Neural progenitor cell (in vitro differentiated cells): Measurements from ENCODE around the gene CASP14. TPM values are rescaled to one million over a fixed set of nuclear protein-coding genes. Genes with fewer than 3 reads are reported as not detected.

Experiments used
- DNase-seq: peaks from one replicate; pipeline ENCODE4 v3.0.0-alpha.2; 2016; ENCODE audit warnings: low spot score
- H2AFZ ChIP-seq: fragments of 200-600 bp; sonication (generic); replicated peaks from 2 replicates; pipeline ENCODE4 v1.6.1; 2016; ENCODE audit warnings: antibody characterized with exemption
- H3F3A ChIP-seq: fragments of 200-600 bp; sonication (generic); 2 replicates; pipeline ENCODE4 v1.6.1; 2016; ENCODE audit warnings: antibody characterized with exemption, low read depth
- H3K27ac ChIP-seq: fragments of 200-600 bp; sonication (generic); 2 replicates; pipeline ENCODE4 v1.5.1; 2016; ENCODE audit warnings: mild to moderate bottlenecking
- H3K27me3 ChIP-seq: fragments of 200-600 bp; sonication (generic); 2 replicates; pipeline ENCODE4 v1.6.1; 2016; ENCODE audit warnings: mild to moderate bottlenecking, moderate library complexity
- H3K36me3 ChIP-seq: fragments of 200-600 bp; sonication (generic); 2 replicates; pipeline ENCODE4 v1.5.1; 2016
- H3K4me1 ChIP-seq: fragments of 200-600 bp; sonication (generic); 2 replicates; pipeline ENCODE4 v1.6.1; 2016; ENCODE audit warnings: mixed run types
- H3K4me2 ChIP-seq: fragments of 200-600 bp; sonication (generic); 2 replicates; pipeline ENCODE4 v1.6.1; 2016
- H3K4me3 ChIP-seq: fragments of 200-600 bp; sonication (generic); 2 replicates; pipeline ENCODE4 v1.5.1; 2016
- H3K79me2 ChIP-seq: fragments of 200-600 bp; sonication (generic); 2 replicates; pipeline ENCODE4 v1.6.1; 2016; ENCODE audit warnings: low read depth
- H3K9ac ChIP-seq: fragments of 200-600 bp; sonication (generic); 2 replicates; pipeline ENCODE4 v1.6.1; 2016
- H3K9me3 ChIP-seq: fragments of 200-600 bp; sonication (generic); 2 replicates; pipeline ENCODE4 v1.5.1; 2016; ENCODE audit warnings: low read depth
- H4K20me1 ChIP-seq: fragments of 200-600 bp; sonication (generic); 2 replicates; pipeline ENCODE4 v1.6.1; 2016; ENCODE audit warnings: low read depth
- H3K27ac Mint-ChIP-seq: 3 replicates; pipeline ENCODE4 v1.8.0; 2021; ENCODE audit warnings: mixed read lengths
- H3K27me3 Mint-ChIP-seq: 2 replicates; pipeline ENCODE4 v1.8.0; 2022; ENCODE audit warnings: low read depth, mild to moderate bottlenecking, inconsistent platforms, moderate library complexity, mixed read lengths; ENCODE audit not compliant: insufficient read depth
- H3K36me3 Mint-ChIP-seq: 3 replicates; pipeline ENCODE4 v1.8.0; 2021; ENCODE audit warnings: mixed read lengths
- H3K4me1 Mint-ChIP-seq: 3 replicates; pipeline ENCODE4 v1.8.0; 2021; ENCODE audit warnings: mixed read lengths
- H3K4me3 Mint-ChIP-seq: 3 replicates; pipeline ENCODE4 v1.8.0; 2021; ENCODE audit warnings: mild to moderate bottlenecking, moderate library complexity, mixed read lengths
- H3K9me3 Mint-ChIP-seq: 3 replicates; pipeline ENCODE4 v1.8.0; 2020; ENCODE audit warnings: mixed read lengths
- EZH2 ChIP-seq: fragments of 200-600 bp; sonication (generic); IDR thresholded peaks from 2 replicates; pipeline ENCODE4 v1.6.1; 2017; ENCODE audit warnings: antibody characterized with exemption, mild to moderate bottlenecking, moderate library complexity
- EZH2phosphoT487 ChIP-seq: fragments of 200-600 bp; sonication (generic); IDR thresholded peaks from 2 replicates; pipeline ENCODE4 v1.6.1; 2017; ENCODE audit warnings: antibody characterized with exemption
- total RNA-seq: library from RNA; depleted of rRNA; stranded (reverse); fragments of >200 nt; gene quantifications from 2 replicates; pipeline ENCODE4 v1.2.3, GENCODE V29; 2015; ENCODE audit warnings: low replicate concordance
- TF ChIP-seq, protein P1 (sequence below): fragments of 200-600 bp; sonication (generic); IDR thresholded peaks from 2 replicates; pipeline ENCODE4 v1.5.1; 2017; ENCODE audit warnings: antibody characterized with exemption, mild to moderate bottlenecking

CASP14 gene
- total RNA-seq, 1 donor from 2014 or later = not detected

DNA sequence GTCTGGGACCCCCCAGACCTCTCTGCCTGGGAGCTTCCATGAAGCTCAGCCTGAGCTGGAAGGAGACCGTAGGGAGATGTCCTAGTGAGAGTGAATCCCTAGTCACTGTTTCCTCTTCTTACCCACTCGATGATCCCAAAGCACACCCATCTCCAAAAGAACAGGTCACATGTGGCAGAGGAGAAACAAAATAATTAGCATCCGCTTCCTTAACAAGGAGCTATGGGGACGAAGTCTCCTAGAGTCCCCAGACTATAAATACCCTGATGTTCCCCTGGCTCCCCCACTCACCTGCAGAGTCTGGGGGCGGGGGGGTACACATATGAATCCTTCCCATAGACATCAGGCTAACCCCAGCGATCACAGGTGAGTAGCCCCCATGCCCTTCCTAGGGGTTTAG, 32.6 kb downstream of the CASP14 start, which contains the start of gene OR1I1:
Gene OR1I1, plus strand, starts transcription at position 301 of the 400 bp plus-strand sequence. CDS start 4,855 bp downstream, outside the sequence.
- TF ChIP-seq, protein P1, sequence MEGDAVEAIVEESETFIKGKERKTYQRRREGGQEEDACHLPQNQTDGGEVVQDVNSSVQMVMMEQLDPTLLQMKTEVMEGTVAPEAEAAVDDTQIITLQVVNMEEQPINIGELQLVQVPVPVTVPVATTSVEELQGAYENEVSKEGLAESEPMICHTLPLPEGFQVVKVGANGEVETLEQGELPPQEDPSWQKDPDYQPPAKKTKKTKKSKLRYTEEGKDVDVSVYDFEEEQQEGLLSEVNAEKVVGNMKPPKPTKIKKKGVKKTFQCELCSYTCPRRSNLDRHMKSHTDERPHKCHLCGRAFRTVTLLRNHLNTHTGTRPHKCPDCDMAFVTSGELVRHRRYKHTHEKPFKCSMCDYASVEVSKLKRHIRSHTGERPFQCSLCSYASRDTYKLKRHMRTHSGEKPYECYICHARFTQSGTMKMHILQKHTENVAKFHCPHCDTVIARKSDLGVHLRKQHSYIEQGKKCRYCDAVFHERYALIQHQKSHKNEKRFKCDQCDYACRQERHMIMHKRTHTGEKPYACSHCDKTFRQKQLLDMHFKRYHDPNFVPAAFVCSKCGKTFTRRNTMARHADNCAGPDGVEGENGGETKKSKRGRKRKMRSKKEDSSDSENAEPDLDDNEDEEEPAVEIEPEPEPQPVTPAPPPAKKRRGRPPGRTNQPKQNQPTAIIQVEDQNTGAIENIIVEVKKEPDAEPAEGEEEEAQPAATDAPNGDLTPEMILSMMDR = no peak
- TF ChIP-seq EZH2 = no peak
- TF ChIP-seq EZH2phosphoT487 = no peak

DNA sequence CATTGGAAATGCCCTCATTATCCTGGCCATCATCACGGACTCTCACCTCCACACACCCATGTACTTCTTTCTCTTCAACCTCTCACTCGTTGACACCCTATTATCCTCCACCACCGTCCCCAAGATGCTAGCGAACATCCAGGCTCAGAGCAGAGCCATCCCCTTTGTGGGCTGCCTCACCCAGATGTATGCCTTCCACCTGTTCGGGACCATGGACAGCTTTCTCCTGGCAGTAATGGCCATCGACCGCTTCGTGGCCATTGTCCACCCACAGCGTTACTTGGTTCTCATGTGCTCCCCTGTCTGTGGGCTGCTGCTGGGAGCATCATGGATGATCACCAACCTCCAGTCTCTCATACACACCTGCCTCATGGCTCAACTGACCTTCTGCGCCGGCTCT, 37.9 kb downstream of the CASP14 start:
- Histone ChIP-seq H3K9ac (no peak overlapping the region), H3K4me2 (no peak overlapping the region), H3K4me1 (no peaks in the 10 kb centered on the region), H3K27me3 (peaks cover 46% of the 10 kb centered on the region), H3F3A (no peaks in the 10 kb centered on the region), H3K4me3 (no peak overlapping the region), H2AFZ (no peak overlapping the region), H3K9me3 (no peaks in the 10 kb centered on the region), H4K20me1 (no peaks in the 10 kb centered on the region), H3K36me3 (no peaks in the 10 kb centered on the region), H3K27ac (no peak overlapping the region), H3K79me2 (no peaks in the 10 kb centered on the region)
- Mint-ChIP-seq H3K4me3 (no peak overlapping the region), H3K4me1 (no peaks in the 10 kb centered on the region), H3K27ac (no peak overlapping the region), H3K27me3 (peaks cover 19% of the 10 kb centered on the region), H3K36me3 (no peaks in the 10 kb centered on the region), H3K9me3 (no peaks in the 10 kb centered on the region)
- no peak for DNase-seq
- TF ChIP-seq EZH2phosphoT487 (no peak), EZH2 (no peak)
- TF ChIP-seq, protein P1 = no peak

More for the DNA sequence above, 32.6 kb downstream of the CASP14 start, which contains the start of gene OR1I1:
- Mint-ChIP-seq H3K27me3 (peaks cover 12% of the 10 kb centered on the region), H3K9me3 (no peaks in the 10 kb centered on the region), H3K4me1 (no peaks in the 10 kb centered on the region), H3K36me3 (no peaks in the 10 kb centered on the region), H3K27ac (no peak within 1 kb of the TSS), H3K4me3 (no peak within 1 kb of the TSS)
- no peak within 1 kb of the TSS for H2AFZ ChIP-seq
- no peaks in the 10 kb centered on the region for H3K9me3 ChIP-seq
- no peak within 1 kb of the TSS for H3K9ac ChIP-seq
- DNase-seq = no peak
- no peak within 1 kb of the TSS for H3K4me2 ChIP-seq
- H3K79me2 ChIP-seq = no peaks in the 10 kb centered on the region
- H3K36me3 ChIP-seq = no peaks in the 10 kb centered on the region
- no peaks in the 10 kb centered on the region for H4K20me1 ChIP-seq
- no peaks in the 10 kb centered on the region for H3K4me1 ChIP-seq
- H3K27me3 ChIP-seq = peaks cover 31% of the 10 kb centered on the region
- no peaks in the 10 kb centered on the region for H3F3A ChIP-seq
- no peak within 1 kb of the TSS for H3K4me3 ChIP-seq
- H3K27ac ChIP-seq = no peak within 1 kb of the TSS

DNA sequence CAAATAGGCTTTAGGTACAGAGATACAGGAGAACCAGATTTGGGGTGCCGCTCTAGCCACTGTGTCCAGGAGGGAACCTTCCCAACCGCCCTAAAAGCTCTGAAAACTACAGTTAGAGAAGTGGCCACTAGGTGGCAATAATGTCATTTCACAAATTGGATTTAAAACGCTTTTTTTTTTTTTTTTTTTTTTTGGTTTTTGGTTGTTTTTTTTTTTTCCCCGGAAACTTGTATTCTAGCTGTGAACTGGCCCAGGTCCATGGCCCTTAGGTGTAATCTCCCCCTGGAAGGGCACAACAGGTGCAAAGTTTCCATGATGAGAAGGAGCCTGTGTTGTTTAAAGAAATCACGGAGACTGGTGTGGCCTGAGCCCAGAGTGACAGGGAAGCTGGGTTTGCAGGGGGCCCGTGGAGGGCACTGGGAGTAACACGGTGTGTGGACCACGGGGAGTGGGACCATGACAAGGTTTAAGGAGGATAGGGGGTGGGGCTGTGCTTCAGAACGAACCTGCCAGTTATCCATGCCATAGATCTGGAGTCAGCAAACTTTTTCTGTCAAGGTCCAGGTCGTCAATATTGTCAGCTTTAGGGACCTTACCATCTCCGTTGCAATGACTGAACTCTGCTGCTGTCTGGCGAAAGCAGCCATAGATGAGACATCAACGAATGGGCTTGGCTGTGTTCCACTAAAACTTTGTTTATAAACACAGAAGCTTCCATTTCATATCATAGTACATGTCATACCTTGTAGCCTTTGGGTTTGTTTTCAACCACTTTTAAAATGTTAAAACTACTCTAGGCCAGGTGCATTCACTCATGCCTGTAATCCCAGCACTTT, 42.9 kb downstream of the CASP14 start:
- Histone ChIP-seq H3K4me2 (no peak overlapping the region), H3K27ac (no peak overlapping the region), H3K79me2 (no peaks in the 10 kb centered on the region), H2AFZ (peak overlapping the region; percentile 31), H3K4me1 (no peaks in the 10 kb centered on the region), H3K9me3 (no peaks in the 10 kb centered on the region), H3K36me3 (no peaks in the 10 kb centered on the region), H4K20me1 (no peaks in the 10 kb centered on the region), H3K4me3 (no peak overlapping the region), H3K27me3 (peaks cover 13% of the 10 kb centered on the region), H3K9ac (no peak overlapping the region), H3F3A (no peaks in the 10 kb centered on the region)
- no peak for TF ChIP-seq EZH2phosphoT487
- TF ChIP-seq, protein P1 = peak; percentile 63
- Mint-ChIP-seq H3K27me3 (peaks cover 9% of the 10 kb centered on the region), H3K9me3 (no peaks in the 10 kb centered on the region), H3K27ac (no peak overlapping the region), H3K4me1 (no peaks in the 10 kb centered on the region), H3K36me3 (no peaks in the 10 kb centered on the region), H3K4me3 (no peak overlapping the region)
- peak; percentile 84 for DNase-seq
